ENCODE data around the gene OR2B6.

The OR2B6 gene

GRCh38 chr6:27986928-27987725, 30.1 kb downstream of the OR2B6 start:
- no peak for DNase-seq (ENCODE audit: low spot score)
- TF ChIP-seq CTCF (IDR thresholded peaks at IDR 0.05; ENCODE audit: borderline replicate concordance, control extremely low read depth, extremely low read depth, insufficient read depth, missing control alignments) = no peak
- in situ Hi-C loops (cut with MboI; ENCODE audit: low sequenced_read_pairs, unreplicated experiment) = no loop called here

- TF ChIP-seq CTCF (IDR thresholded peaks at IDR 0.05; ENCODE audit: borderline replicate concordance, control extremely low read depth, extremely low read depth, insufficient read depth, missing control alignments) = no peak
- in situ Hi-C loops (cut with MboI; ENCODE audit: low sequenced_read_pairs, unreplicated experiment) = no loop called here
- DNase-seq (ENCODE audit: low spot score) = no peak
These were observed 37.6 kb downstream of the OR2B6 start for GRCh38 chr6:27994616-27995015.

- no peak for DNase-seq (ENCODE audit: low spot score)
- in situ Hi-C loops (cut with MboI; ENCODE audit: low sequenced_read_pairs, unreplicated experiment) = no loop called here
- TF ChIP-seq CTCF (IDR thresholded peaks at IDR 0.05; ENCODE audit: borderline replicate concordance, control extremely low read depth, extremely low read depth, insufficient read depth, missing control alignments) = no peak
These were observed 43.5 kb downstream of the OR2B6 start for GRCh38 chr6:28000351-28001045.

GRCh38 chr6:28001351-28001750, 44.3 kb downstream of the OR2B6 start:
- in situ Hi-C loops (cut with MboI; ENCODE audit: low sequenced_read_pairs, unreplicated experiment) = no loop called here
- no peak for TF ChIP-seq CTCF (IDR thresholded peaks at IDR 0.05; ENCODE audit: borderline replicate concordance, control extremely low read depth, extremely low read depth, insufficient read depth, missing control alignments)
- no peak for DNase-seq (ENCODE audit: low spot score)

GRCh38 chr6:28001751-28002150, 44.7 kb downstream of the OR2B6 start:
- in situ Hi-C loops (cut with MboI; ENCODE audit: low sequenced_read_pairs, unreplicated experiment) = no loop called here

GRCh38 chr6:28002161-28002560, 45.1 kb downstream of the OR2B6 start:
- no peak for TF ChIP-seq CTCF (IDR thresholded peaks at IDR 0.05; ENCODE audit: borderline replicate concordance, control extremely low read depth, extremely low read depth, insufficient read depth, missing control alignments)
- DNase-seq (ENCODE audit: low spot score) = no peak
- in situ Hi-C loops (cut with MboI; ENCODE audit: low sequenced_read_pairs, unreplicated experiment) = no loop called here

More at GRCh38 chr6:28001751-28002150, 44.7 kb downstream of the OR2B6 start:
- no peak for DNase-seq (ENCODE audit: low spot score)
- no peak for TF ChIP-seq CTCF (IDR thresholded peaks at IDR 0.05; ENCODE audit: borderline replicate concordance, control extremely low read depth, extremely low read depth, insufficient read depth, missing control alignments)
